ENCODE results near the gene PRKN.

PRKN gene

GRCh38 chr6:162713974-162714780, 13.4 kb downstream of the PRKN start:
- Histone ChIP-seq H3K9me3 (ENCODE audit: control insufficient read depth, low read length) (no peaks in the 10 kb centered on the region), H3K4me1 (ENCODE audit: control insufficient read depth, insufficient read depth, low read length) (peaks cover 13% of the 10 kb centered on the region), H3K27ac (ENCODE audit: insufficient read depth, low read depth, low read length, poor library complexity, severe bottlenecking) (no peak overlapping the region), H3K27me3 (ENCODE audit: control insufficient read depth, insufficient read depth, low read length, poor library complexity, severe bottlenecking) (no peaks in the 10 kb centered on the region), H3K36me3 (ENCODE audit: control insufficient read depth, insufficient read depth, low read length) (no peaks in the 10 kb centered on the region), H3K4me3 (ENCODE audit: insufficient read depth, low read depth, low read length) (no peak overlapping the region)
- 75 to 77% methylated on average over 13 of the region's 13 CpGs for WGBS, 2 experiments

- no peaks in the 10 kb centered on the region for H3K9me3 ChIP-seq (ENCODE audit: control insufficient read depth, low read length)
- WGBS, 2 experiments, result 83% methylated on average over 1 of the region's 2 CpGs; no CpG with 5 or more reads in 1 of the 2 experiments
- H3K27ac ChIP-seq (ENCODE audit: insufficient read depth, low read depth, low read length, poor library complexity, severe bottlenecking), result no peak overlapping the region
- H3K36me3 ChIP-seq (ENCODE audit: control insufficient read depth, insufficient read depth, low read length), result no peaks in the 10 kb centered on the region
- H3K4me3 ChIP-seq (ENCODE audit: insufficient read depth, low read depth, low read length), result no peak overlapping the region
- peaks cover 13% of the 10 kb centered on the region for H3K4me1 ChIP-seq (ENCODE audit: control insufficient read depth, insufficient read depth, low read length)
- H3K27me3 ChIP-seq (ENCODE audit: control insufficient read depth, insufficient read depth, low read length, poor library complexity, severe bottlenecking), result no peaks in the 10 kb centered on the region
Measured at GRCh38 chr6:162712694-162713093, 14.9 kb downstream of the PRKN start.

- Histone ChIP-seq H3K4me3 (ENCODE audit: insufficient read depth, low read depth, low read length) (no peak overlapping the region), H3K4me1 (ENCODE audit: control insufficient read depth, insufficient read depth, low read length) (peaks cover 13% of the 10 kb centered on the region), H3K27me3 (ENCODE audit: control insufficient read depth, insufficient read depth, low read length, poor library complexity, severe bottlenecking) (no peaks in the 10 kb centered on the region), H3K36me3 (ENCODE audit: control insufficient read depth, insufficient read depth, low read length) (no peaks in the 10 kb centered on the region), H3K27ac (ENCODE audit: insufficient read depth, low read depth, low read length, poor library complexity, severe bottlenecking) (no peak overlapping the region), H3K9me3 (ENCODE audit: control insufficient read depth, low read length) (no peaks in the 10 kb centered on the region)
- WGBS, 2 experiments, result 70 to 74% methylated on average over 4 of the region's 4 CpGs
Measured at GRCh38 chr6:162711376-162711775, 16.2 kb downstream of the PRKN start.

GRCh38 chr6:162710936-162711335, 16.6 kb downstream of the PRKN start:
- H3K4me1 ChIP-seq (ENCODE audit: control insufficient read depth, insufficient read depth, low read length), result peaks cover 18% of the 10 kb centered on the region
- no peak overlapping the region for H3K27ac ChIP-seq (ENCODE audit: insufficient read depth, low read depth, low read length, poor library complexity, severe bottlenecking)
- no peak overlapping the region for H3K4me3 ChIP-seq (ENCODE audit: insufficient read depth, low read depth, low read length)
- H3K27me3 ChIP-seq (ENCODE audit: control insufficient read depth, insufficient read depth, low read length, poor library complexity, severe bottlenecking), result no peaks in the 10 kb centered on the region
- no peaks in the 10 kb centered on the region for H3K36me3 ChIP-seq (ENCODE audit: control insufficient read depth, insufficient read depth, low read length)
- no peaks in the 10 kb centered on the region for H3K9me3 ChIP-seq (ENCODE audit: control insufficient read depth, low read length)
- 90 to 97% methylated on average over 2 of the region's 2 CpGs for WGBS, 2 experiments

GRCh38 chr6:162710419-162710818, 17.1 kb downstream of the PRKN start:
- no peaks in the 10 kb centered on the region for H3K27me3 ChIP-seq (ENCODE audit: control insufficient read depth, insufficient read depth, low read length, poor library complexity, severe bottlenecking)
- no peaks in the 10 kb centered on the region for H3K36me3 ChIP-seq (ENCODE audit: control insufficient read depth, insufficient read depth, low read length)
- 95 to 100% methylated on average over 1 of the region's 1 CpG for whole genome bisulfite sequencing, 2 experiments

GRCh38 chr6:162709431-162709830, 18.1 kb downstream of the PRKN start:
- H3K27ac ChIP-seq (ENCODE audit: insufficient read depth, low read depth, low read length, poor library complexity, severe bottlenecking), result no peak overlapping the region
- H3K4me1 ChIP-seq (ENCODE audit: control insufficient read depth, insufficient read depth, low read length), result peaks cover 15% of the 10 kb centered on the region
- no peak overlapping the region for H3K4me3 ChIP-seq (ENCODE audit: insufficient read depth, low read depth, low read length)
- no peaks in the 10 kb centered on the region for H3K27me3 ChIP-seq (ENCODE audit: control insufficient read depth, insufficient read depth, low read length, poor library complexity, severe bottlenecking)
- WGBS, 2 experiments, result 87 to 95% methylated on average over 4 of the region's 4 CpGs
- no peaks in the 10 kb centered on the region for H3K9me3 ChIP-seq (ENCODE audit: control insufficient read depth, low read length)
- no peaks in the 10 kb centered on the region for H3K36me3 ChIP-seq (ENCODE audit: control insufficient read depth, insufficient read depth, low read length)

More at GRCh38 chr6:162710419-162710818, 17.1 kb downstream of the PRKN start:
- H3K27ac ChIP-seq (ENCODE audit: insufficient read depth, low read depth, low read length, poor library complexity, severe bottlenecking), result no peak overlapping the region
- no peaks in the 10 kb centered on the region for H3K9me3 ChIP-seq (ENCODE audit: control insufficient read depth, low read length)
- peaks cover 23% of the 10 kb centered on the region for H3K4me1 ChIP-seq (ENCODE audit: control insufficient read depth, insufficient read depth, low read length)
- no peak overlapping the region for H3K4me3 ChIP-seq (ENCODE audit: insufficient read depth, low read depth, low read length)

GRCh38 chr6:162708971-162709370, 18.6 kb downstream of the PRKN start:
- no peaks in the 10 kb centered on the region for H3K36me3 ChIP-seq (ENCODE audit: control insufficient read depth, insufficient read depth, low read length)
- H3K4me1 ChIP-seq (ENCODE audit: control insufficient read depth, insufficient read depth, low read length), result peaks cover 11% of the 10 kb centered on the region
- 93 to 97% methylated on average over 5 of the region's 6 CpGs for WGBS, 2 experiments
- no peaks in the 10 kb centered on the region for H3K9me3 ChIP-seq (ENCODE audit: control insufficient read depth, low read length)
- H3K4me3 ChIP-seq (ENCODE audit: insufficient read depth, low read depth, low read length), result no peak overlapping the region
- no peaks in the 10 kb centered on the region for H3K27me3 ChIP-seq (ENCODE audit: control insufficient read depth, insufficient read depth, low read length, poor library complexity, severe bottlenecking)
- H3K27ac ChIP-seq (ENCODE audit: insufficient read depth, low read depth, low read length, poor library complexity, severe bottlenecking), result no peak overlapping the region

- Histone ChIP-seq H3K27me3 (ENCODE audit: control insufficient read depth, insufficient read depth, low read length, poor library complexity, severe bottlenecking) (no peaks in the 10 kb centered on the region), H3K9me3 (ENCODE audit: control insufficient read depth, low read length) (no peaks in the 10 kb centered on the region), H3K36me3 (ENCODE audit: control insufficient read depth, insufficient read depth, low read length) (no peaks in the 10 kb centered on the region), H3K27ac (ENCODE audit: insufficient read depth, low read depth, low read length, poor library complexity, severe bottlenecking) (no peak overlapping the region), H3K4me1 (ENCODE audit: control insufficient read depth, insufficient read depth, low read length) (peaks cover 10% of the 10 kb centered on the region), H3K4me3 (ENCODE audit: insufficient read depth, low read depth, low read length) (no peak overlapping the region)
- WGBS, 2 experiments, result 72 to 78% methylated on average over 6 of the region's 6 CpGs
Measured at GRCh38 chr6:162706232-162706631, 21.3 kb downstream of the PRKN start.

GRCh38 chr6:162705736-162706135, 21.8 kb downstream of the PRKN start:
- H3K9me3 ChIP-seq (ENCODE audit: control insufficient read depth, low read length), result no peaks in the 10 kb centered on the region
- H3K27me3 ChIP-seq (ENCODE audit: control insufficient read depth, insufficient read depth, low read length, poor library complexity, severe bottlenecking), result no peaks in the 10 kb centered on the region
- 85 to 90% methylated on average over 4 of the region's 4 CpGs for WGBS, 2 experiments
- no peaks in the 10 kb centered on the region for H3K36me3 ChIP-seq (ENCODE audit: control insufficient read depth, insufficient read depth, low read length)
- peaks cover 10% of the 10 kb centered on the region for H3K4me1 ChIP-seq (ENCODE audit: control insufficient read depth, insufficient read depth, low read length)
- H3K4me3 ChIP-seq (ENCODE audit: insufficient read depth, low read depth, low read length), result no peak overlapping the region
- H3K27ac ChIP-seq (ENCODE audit: insufficient read depth, low read depth, low read length, poor library complexity, severe bottlenecking), result no peak overlapping the region

GRCh38 chr6:162704001-162704400, 23.6 kb downstream of the PRKN start:
- 90 to 93% methylated on average over 4 of the region's 4 CpGs for WGBS, 2 experiments
- Histone ChIP-seq H3K4me1 (ENCODE audit: control insufficient read depth, insufficient read depth, low read length) (peaks cover 10% of the 10 kb centered on the region), H3K27ac (ENCODE audit: insufficient read depth, low read depth, low read length, poor library complexity, severe bottlenecking) (no peak overlapping the region), H3K27me3 (ENCODE audit: control insufficient read depth, insufficient read depth, low read length, poor library complexity, severe bottlenecking) (no peaks in the 10 kb centered on the region), H3K36me3 (ENCODE audit: control insufficient read depth, insufficient read depth, low read length) (no peaks in the 10 kb centered on the region), H3K9me3 (ENCODE audit: control insufficient read depth, low read length) (no peaks in the 10 kb centered on the region), H3K4me3 (ENCODE audit: insufficient read depth, low read depth, low read length) (no peak overlapping the region)
